Posterior vena cava (tissue), 2 donors: ENCODE data around the gene LRRC74A. TPM values are rescaled to one million over a fixed set of nuclear protein-coding genes. Genes with fewer than 3 reads are reported as not detected.
"Not testable (repeated sequence)": the region's sequence is repeated elsewhere in the genome, so short reads cannot be mapped to it uniquely, and the experiment has no call there.

ENCODE experiments used
- DNase-seq: peaks from one replicate; pipeline ENCODE4 v3.0.0-alpha.2; 2020; ENCODE audit warnings: low spot score
- intact Hi-C, 2 donors: fragments of 100-400 bp; cut with DNase I; formaldehyde crosslinking; loops; one replicate each; pipeline versions ENCODE4 v1.14.1 to v1.14.2; 2022 to 2023
- total RNA-seq, 2 donors: library from RNA; stranded (reverse); fragmentation: NEBNext Ultra II Directional; extraction: Animal tissue kit (Norgen Biotek cat#: 25700); gene quantifications; one replicate each; pipeline ENCODE4 v1.2.1, GENCODE V29; 2021
- donor health status: DM: yes; HTN: yes; CAD: no.
- donor health status: DM: yes; HTN: yes; CAD: no.

The LRRC74A gene
- total RNA-seq, 2 donors from 2014 or later = not detected

- no peak for DNase-seq
- intact Hi-C loops = loop anchor here in 1 of 2 donors (2.0 to 10.0 kb wide), 2 partner anchors 195 to 439 kb away; no protein-coding TSS in a partner anchor
Measured at GRCh38 chr14:76876076-76876475, 49.9 kb downstream of the LRRC74A start.

GRCh38 chr14:76877871-76878270 lies 51.7 kb downstream of the LRRC74A start:
- intact Hi-C loops = loop anchor here in 1 of 2 donors (2.0 to 10.0 kb wide), 2 partner anchors 193 to 437 kb away; no protein-coding TSS in a partner anchor

DNA sequence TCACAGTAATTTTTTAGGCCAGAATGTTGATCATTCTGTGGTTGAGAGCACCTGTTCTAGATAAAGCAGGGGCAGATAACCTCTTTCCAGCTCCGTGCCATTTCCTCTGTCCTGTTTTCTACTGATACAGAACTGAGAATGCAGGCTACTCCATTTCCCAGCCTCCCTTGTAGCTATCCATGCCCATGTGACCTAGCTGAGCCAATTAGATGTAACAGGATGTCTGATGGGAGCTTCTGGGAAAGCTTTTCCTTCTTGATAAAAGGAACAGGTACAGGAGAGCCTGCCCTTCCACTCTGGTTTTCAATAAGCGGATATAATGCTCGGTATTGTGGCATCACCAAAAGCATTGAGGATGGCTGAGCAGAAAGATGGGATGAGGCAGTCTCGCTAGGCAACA lies 54.2 kb downstream of the LRRC74A start:
- no peak for DNase-seq
- intact Hi-C loops = no loop called here

More at GRCh38 chr14:76877871-76878270, 51.7 kb downstream of the LRRC74A start:
- no peak for DNase-seq

GRCh38 chr14:76881348-76881747 lies 55.1 kb downstream of the LRRC74A start:
- intact Hi-C loops = no loop called here
- DNase-seq = no peak

GRCh38 chr14:76882651-76883050 lies 56.4 kb downstream of the LRRC74A start:
- no peak for DNase-seq
- intact Hi-C loops = no loop called here

DNA sequence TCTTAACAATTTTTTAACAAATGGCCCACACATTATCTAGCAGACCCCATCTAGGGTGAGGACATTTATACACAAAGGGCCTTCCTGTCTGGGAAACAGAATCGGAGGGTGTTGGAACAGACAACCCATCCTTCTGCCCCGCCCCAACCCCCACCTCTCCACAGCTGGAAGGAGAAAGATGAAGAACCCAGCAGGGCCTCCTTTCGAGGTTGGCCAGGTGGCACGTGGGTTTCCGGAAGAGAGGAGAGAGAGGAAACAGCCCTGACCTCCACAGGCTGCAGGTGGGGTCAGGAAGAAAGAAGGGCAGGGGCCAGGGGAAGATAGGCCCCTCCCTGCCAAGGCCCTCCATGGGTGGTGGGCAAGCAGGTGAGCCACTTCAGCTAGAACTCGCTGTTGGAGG lies 57.2 kb downstream of the LRRC74A start:
- intact Hi-C loops = no loop called here
- DNase-seq = no peak

- intact Hi-C loops = no loop called here
- DNase-seq = no peak
Measured at GRCh38 chr14:76884394-76884793, 58.2 kb downstream of the LRRC74A start.

GRCh38 chr14:76884853-76885276 lies 58.7 kb downstream of the LRRC74A start:
- intact Hi-C loops = no loop called here
- DNase-seq = no peak

- DNase-seq = no peak
- intact Hi-C loops = no loop called here
Measured at GRCh38 chr14:76887191-76887590, 61.0 kb downstream of the LRRC74A start.

- intact Hi-C loops = no loop called here
- DNase-seq = no peak
Measured at GRCh38 chr14:76891391-76891790, 65.2 kb downstream of the LRRC74A start.

GRCh38 chr14:76894308-76894707 lies 68.1 kb downstream of the LRRC74A start:
- intact Hi-C loops = no loop called here
- no peak for DNase-seq

GRCh38 chr14:76898006-76898405 lies 71.8 kb downstream of the LRRC74A start:
- DNase-seq, intact Hi-C loops: not testable (repeated sequence)

GRCh38 chr14:76900682-76901081 lies 74.5 kb downstream of the LRRC74A start:
- intact Hi-C loops = no loop called here
- no peak for DNase-seq

DNA sequence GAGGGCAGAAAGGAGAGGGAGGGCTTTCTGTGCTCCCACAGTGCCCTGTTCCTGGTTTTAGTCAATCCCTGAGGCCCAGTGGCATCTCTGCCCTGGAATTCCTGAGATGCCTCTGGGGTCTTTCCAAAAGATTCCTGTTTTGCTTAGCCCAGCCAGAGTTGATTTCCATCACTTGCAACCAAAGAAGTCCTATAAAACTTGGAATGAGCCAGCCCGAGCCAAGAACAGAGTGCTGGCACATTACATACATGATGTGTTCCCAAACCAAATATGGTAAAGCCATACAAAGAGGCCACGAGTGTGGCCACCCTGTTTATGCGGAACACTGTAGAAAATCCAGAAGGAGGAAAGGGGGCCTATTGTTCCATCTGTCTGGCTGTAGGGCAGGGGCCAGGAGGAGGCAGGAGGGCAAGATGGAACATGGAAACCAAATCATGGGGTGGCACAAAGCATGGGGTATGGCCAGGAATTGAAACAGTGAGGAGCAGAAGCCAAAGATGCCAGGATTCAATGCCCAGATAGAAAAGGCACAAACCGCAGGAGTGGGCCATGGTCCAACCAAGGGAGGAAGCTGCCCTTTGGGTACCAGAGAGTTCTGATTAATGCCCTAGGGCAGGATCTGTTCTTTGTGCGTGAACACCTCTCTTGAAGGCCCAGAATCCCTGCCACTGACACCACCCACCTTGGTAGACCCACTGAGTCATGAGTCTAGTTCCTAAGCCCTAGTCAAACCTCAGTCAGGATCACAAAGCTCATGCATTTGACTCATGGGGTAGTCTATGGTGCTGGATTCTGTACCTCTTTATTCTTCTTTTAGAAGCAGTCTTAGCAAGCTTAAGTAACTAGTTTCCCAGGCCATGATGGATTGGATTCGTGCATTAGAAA lies 75.2 kb downstream of the LRRC74A start:
- DNase-seq = no peak
- intact Hi-C loops = no loop called here

GRCh38 chr14:76902591-76902990 lies 76.4 kb downstream of the LRRC74A start:
- no peak for DNase-seq
- intact Hi-C loops = no loop called here

- intact Hi-C loops = no loop called here
- peak; percentile 89 for DNase-seq
Measured at GRCh38 chr14:76904100-76904739, 78.0 kb downstream of the LRRC74A start.

- intact Hi-C loops = no loop called here
- DNase-seq = peak; percentile 96
Measured at GRCh38 chr14:76904740-76905569, 78.7 kb downstream of the LRRC74A start.

DNA sequence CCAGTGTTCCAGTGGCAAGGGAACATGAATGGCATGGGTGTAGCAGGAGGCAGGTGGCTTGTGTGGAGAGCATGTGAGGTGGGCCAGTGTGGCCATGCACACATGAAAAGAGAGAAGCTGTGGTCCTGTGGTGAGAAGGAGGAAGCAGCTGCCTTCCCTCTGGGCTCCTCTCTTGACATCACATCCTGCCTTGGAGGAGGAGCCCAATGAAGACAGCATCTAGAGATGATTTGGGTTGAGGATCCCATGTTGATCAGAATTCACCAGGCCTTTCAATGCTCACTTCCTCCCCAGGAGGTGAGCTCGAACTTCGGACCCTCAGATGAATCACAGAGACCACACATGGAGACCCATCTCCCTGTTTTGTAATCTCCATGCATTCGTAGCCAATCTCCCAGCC lies 82.6 kb downstream of the LRRC74A start:
- intact Hi-C loops = no loop called here
- DNase-seq = no peak

DNA sequence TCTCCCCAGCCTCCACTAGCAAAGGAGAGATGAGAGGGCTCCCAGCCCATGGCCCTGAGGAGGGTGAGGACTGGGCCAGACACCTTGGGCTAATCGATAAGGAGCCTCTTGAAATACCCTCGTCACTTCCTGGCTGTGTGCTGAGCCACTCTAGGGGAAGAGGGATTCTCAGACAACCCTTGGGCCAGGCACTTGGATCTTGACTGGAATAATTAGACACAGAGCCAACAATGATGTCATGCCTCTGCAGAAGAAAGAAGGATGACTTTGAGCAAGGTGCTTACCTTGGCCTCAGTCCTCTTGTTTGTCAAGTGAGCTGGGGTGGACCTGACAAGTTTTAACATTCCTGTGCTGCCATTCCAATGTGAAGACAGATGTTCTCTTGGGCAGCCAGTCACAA lies 83.1 kb downstream of the LRRC74A start:
- no peak for DNase-seq
- intact Hi-C loops = no loop called here
